NCI-H460 (cell line): ENCODE results near the gene ERVK3-1. TPM values are rescaled to one million over a fixed set of nuclear protein-coding genes. Genes with fewer than 3 reads are reported as not detected.
A peak's percentile ranks its signal among the peaks of the same experiment; 100 is the strongest.
"Not testable (repeated sequence)": the region's sequence is repeated elsewhere in the genome, so short reads cannot be mapped to it uniquely, and the experiment has no call there.

Source experiments
- DNase-seq: peaks from one replicate; pipeline ENCODE4 v3.0.0-alpha.2; 2016; ENCODE audit warnings: low read depth; ENCODE audit errors: extremely low read depth
- total RNA-seq: library from RNA; depleted of rRNA; stranded (reverse); fragments of >200 nt; shearing (Covaris generic); gene quantifications from 2 replicates; pipeline ENCODE4 v1.2.3, GENCODE V29; 2014

The ERVK3-1 gene
- total RNA-seq, 1 experiment from 2014 or later: 42.4 TPM

DNA sequence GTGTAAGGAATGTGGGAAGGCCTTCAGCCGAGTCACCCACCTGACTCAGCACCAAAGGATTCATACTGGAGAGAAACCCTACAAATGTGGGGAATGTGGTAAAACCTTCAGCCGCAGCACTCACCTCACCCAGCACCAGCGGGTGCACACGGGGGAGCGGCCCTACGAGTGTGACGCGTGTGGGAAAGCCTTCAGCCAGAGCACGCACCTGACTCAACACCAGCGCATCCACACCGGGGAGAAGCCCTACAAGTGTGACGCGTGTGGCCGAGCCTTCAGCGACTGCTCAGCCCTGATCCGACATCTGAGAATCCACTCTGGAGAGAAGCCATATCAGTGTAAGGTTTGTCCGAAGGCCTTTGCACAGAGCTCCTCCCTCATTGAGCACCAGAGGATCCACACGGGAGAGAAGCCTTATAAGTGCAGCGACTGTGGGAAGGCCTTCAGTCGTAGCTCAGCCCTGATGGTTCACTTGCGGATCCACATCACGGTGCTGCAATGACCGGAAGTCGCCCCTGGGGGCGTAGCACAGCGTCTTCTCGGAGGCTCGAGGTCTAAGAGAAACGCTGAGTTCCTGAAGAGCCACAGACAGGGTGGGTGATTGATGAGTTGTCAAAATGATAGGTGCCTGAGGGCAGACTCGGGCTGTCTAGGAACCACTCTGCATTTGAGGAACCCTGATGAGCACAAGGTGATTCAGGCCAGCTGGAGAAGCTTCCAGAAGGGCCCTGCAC is 33.8 kb downstream of the ERVK3-1 start:
- DNase-seq: no peak

DNA sequence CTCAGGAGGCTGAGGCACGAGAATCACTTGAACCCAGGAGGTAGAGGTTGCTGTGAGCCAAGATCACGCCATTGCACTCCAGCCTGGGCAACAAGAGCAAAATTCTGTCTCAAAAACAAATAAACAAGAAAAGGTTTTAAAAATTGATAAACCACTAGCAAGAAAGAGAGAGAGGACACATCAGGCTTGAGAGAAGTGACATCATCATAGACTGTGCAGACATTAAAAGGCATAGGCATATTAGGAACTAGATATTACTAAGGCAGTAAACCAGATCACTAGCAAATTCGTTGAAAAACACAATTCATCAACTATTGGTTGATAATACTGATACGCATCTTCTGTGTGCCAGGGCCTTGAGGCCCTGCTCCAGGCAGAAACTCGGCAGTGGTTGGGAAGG is 40.4 kb downstream of the ERVK3-1 start:
- no peak for DNase-seq

- peak; percentile 39 for DNase-seq
Observed at GRCh38 chr19:58346961-58347929, 42.1 kb downstream of the ERVK3-1 start.

DNA sequence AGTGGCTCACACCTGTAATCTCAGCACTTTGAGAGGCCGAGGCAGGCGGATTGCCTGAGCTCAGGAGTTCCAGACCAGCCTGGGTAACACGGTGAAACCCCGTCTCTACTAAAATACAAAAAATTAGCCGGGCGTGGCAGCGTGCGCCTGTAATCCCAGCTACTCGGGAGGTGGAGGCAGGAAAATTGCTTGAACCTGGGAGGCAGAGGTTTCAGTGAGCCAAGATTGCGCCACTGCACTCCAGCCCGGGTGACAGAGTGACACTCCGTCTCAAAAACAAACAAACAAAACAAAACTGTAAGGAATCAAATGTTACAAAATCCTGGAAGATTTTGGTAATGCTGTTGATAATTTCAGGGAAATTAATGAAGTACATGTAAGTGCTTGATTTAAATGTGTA is 42.9 kb downstream of the ERVK3-1 start:
- not testable (repeated sequence) for DNase-seq

- DNase-seq: no peak
Observed at GRCh38 chr19:58349590-58349989, 44.4 kb downstream of the ERVK3-1 start.

- DNase-seq: no peak
Observed at GRCh38 chr19:58350001-58350861, 45.1 kb downstream of the ERVK3-1 start.

- no peak for DNase-seq
Observed at GRCh38 chr19:58350871-58351557, 45.8 kb downstream of the ERVK3-1 start.

DNA sequence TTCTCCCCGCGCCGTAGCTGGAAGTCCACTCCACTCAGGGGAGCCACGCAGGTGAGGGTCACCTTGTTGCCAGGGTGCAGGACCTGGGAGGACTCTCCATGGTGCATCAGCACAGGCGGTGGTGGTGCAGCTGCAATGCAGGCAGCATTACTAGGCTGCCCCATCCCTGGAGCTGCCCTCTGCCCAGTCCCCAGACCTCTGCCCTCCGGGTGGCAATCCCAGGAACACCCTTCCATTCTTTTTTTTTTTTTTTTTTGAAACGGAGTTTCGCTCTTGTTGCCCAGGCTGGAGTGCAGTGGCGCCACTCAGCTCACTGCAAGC is 46.3 kb downstream of the ERVK3-1 start:
- DNase-seq: no peak

GRCh38 chr19:58351990-58352755 is 47.0 kb downstream of the ERVK3-1 start:
- DNase-seq: no peak

GRCh38 chr19:58352760-58353671 is 47.8 kb downstream of the ERVK3-1 start, which contains the start of gene A1BG:
TSS of gene A1BG (minus strand) at chr19:58353492. CDS start at chr19:58353437, 55 bp downstream.
- DNase-seq: no peak

- no peak for DNase-seq
Observed at GRCh38 chr19:58353717-58354477, 48.7 kb downstream of the ERVK3-1 start.

- DNase-seq: no peak
Observed at GRCh38 chr19:58354478-58355030, 49.4 kb downstream of the ERVK3-1 start.

- no peak for DNase-seq
Observed at GRCh38 chr19:58355215-58355796, 50.1 kb downstream of the ERVK3-1 start.

DNA sequence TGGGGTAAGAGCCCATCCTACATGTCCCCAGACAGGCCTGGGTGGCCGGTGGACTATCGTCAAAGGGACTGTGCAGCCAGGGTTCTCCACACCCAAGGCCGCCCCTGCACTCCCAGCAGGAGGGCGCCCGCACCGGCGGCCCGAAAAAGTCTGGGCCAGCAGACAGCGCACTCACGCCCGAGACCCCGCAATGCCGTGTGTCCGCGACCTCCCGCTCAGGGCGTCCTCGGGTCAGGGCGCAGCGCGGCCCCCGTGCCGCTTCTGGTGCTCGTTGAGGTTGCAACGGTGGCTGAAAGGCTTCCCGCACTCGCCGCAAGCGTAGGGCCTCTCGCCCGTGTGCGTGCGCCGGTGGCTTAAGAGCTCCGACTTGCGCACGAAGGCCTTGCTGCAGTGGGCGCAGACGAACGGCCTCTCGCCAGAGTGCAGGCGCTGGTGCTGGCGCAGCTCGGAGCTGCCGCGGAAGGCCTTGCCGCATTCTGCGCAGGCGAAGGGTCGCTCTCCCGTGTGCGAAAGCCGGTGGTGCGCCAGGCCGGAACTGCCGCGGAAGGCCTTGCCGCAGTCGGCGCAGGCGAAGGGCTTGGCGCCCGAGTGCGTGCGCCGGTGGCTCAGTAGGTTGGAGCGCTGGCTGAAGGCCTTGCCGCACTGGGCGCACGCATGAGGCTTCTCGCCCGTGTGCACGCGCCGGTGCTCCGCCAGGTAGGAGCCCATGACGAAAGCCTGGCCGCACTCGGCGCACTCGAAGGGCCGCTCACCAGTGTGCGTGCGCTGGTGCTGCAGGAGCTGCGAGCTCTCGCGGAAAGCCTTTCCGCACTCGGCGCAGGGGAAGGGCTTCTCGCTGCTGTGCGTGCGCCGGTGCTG is 51.0 kb downstream of the ERVK3-1 start:
- DNase-seq: no peak

- no peak for DNase-seq
Observed at GRCh38 chr19:58356766-58357480, 51.7 kb downstream of the ERVK3-1 start.
